Heart right ventricle (tissue), 16 donors: ENCODE results near the gene ACADM. TPM values are rescaled to one million over a fixed set of nuclear protein-coding genes. Genes with fewer than 3 reads are reported as not detected.

Source experiments
- ATAC-seq, 8 donors: fragments of 200-7000 bp; cut with Tn5 transposase; one replicate each; pipeline ENCODE4 v1.9.1; 2020; ENCODE audit warnings: mild to moderate bottlenecking in 8 of 8, moderate library complexity in 8 of 8, moderate number of reproducible peaks in 1 of 8
- DNase-seq, 2 donors: peaks; one replicate each; pipeline ENCODE4 v3.0.0-alpha.2; 2020
- H3K27ac ChIP-seq, 10 donors: fragments of 200-600 bp; sonication (generic) in 2 of 10; one replicate each; pipeline versions ENCODE4 v1.5.0 to v1.8.0; 2020 to 2022; ENCODE audit warnings: mild to moderate bottlenecking in 3 of 10
- H3K27me3 ChIP-seq, 7 donors: fragments of 200-600 bp; one replicate each; pipeline ENCODE4 v1.8.0; 2021 to 2022; ENCODE audit warnings: mild to moderate bottlenecking in 2 of 7
- H3K36me3 ChIP-seq, 9 donors: fragments of 200-600 bp; sonication (generic) in 1 of 9; one replicate each; pipeline versions ENCODE4 v1.5.0 to v1.8.0; 2020 to 2022; ENCODE audit warnings: mild to moderate bottlenecking in 2 of 9
- H3K4me1 ChIP-seq, 9 donors: fragments of 200-600 bp; sonication (generic) in 1 of 9; one replicate each; pipeline versions ENCODE4 v1.5.0 to v1.8.0; 2020 to 2022; ENCODE audit warnings: mild to moderate bottlenecking in 4 of 9
- H3K4me3 ChIP-seq, 10 donors: fragments of 200-600 bp; sonication (generic) in 2 of 10; one replicate each; pipeline versions ENCODE4 v1.5.0 to v1.8.0; 2020 to 2022; ENCODE audit warnings: mild to moderate bottlenecking in 7 of 10, moderate library complexity in 2 of 10
- H3K9me3 ChIP-seq, 11 donors: fragments of 200-600 bp in 10 of 11; sonication (generic) in 2 of 11; one replicate each; pipeline versions ENCODE4 v1.5.0 to v1.8.0; 2013 to 2022; ENCODE audit warnings: mild to moderate bottlenecking in 2 of 11, control low read depth in 1 of 11, moderate library complexity in 1 of 11
- WGBS, 2 donors: extraction: QIAGEN DNeasy Blood & Tissue Kit; methylation state at CpG; one replicate each; pipeline ENCODE4 v1.1.7; 2013; ENCODE audit warnings: inconsistent platforms in 1 of 2; 5-methylcytosine and 5-hydroxymethylcytosine counted together
- intact Hi-C, 10 donors: fragments of 100-400 bp; cut with DNase I; formaldehyde crosslinking; loops; one replicate each; pipeline versions ENCODE4 v1.11.1 to v1.14.2; 2022
- polyA plus RNA-seq, 2 donors: library from polyadenylated mRNA; stranded (reverse); fragments of 200-250 nt; gene quantifications; one replicate each; pipeline ENCODE4 v1.2.3, GENCODE V29; 2013
- total RNA-seq, 10 donors: library from RNA; stranded (reverse); fragmentation: NEBNext Ultra II Directional in 3 of 10; extraction: Animal tissue kit (Norgen Biotek cat#: 25700) in 3 of 10; gene quantifications; one replicate each; pipeline versions ENCODE4 v1.2.1 to v1.2.4, GENCODE V29; 2021 to 2023
- TF ChIP-seq, protein P1 (sequence below), 9 donors: fragments of 200-600 bp; sonication (generic) in 2 of 9; IDR thresholded peaks; one replicate each; pipeline versions ENCODE4 v1.5.0 to v1.8.0; 2021 to 2022; ENCODE audit warnings: antibody characterized with exemption in 9 of 9, mild to moderate bottlenecking in 5 of 9, moderate library complexity in 1 of 9
- donor health status: Arrhythmogenic right ventricular cardiomyopathy.
- donor health status: ischemic (EF 13 %, LVEDD 7.1; RV severe dilation, severe dysfunction).
- donor health status: healthy with polysubstance abuse.
- donor health status: DM: no; HTN: yes; CAD: no.
- donor health status: DM: no; HTN: no; CAD: no.
- donor health status: ischemic (EF 25% LVEDD 6.9; RV normal size, moderate dysfunction).
- donor health status: ischemic (EF 25% LVEDD 5.7; RV mildly dilated, moderate dysfunction).
- donor health status: healthy.
- donor health status: DM: yes; HTN: yes; CAD: no.
- donor health status: Ischemic cardiomyopathy.
- donor health status: ischemic (EF 35%, LVEDD 5.7; RV mildly dilated, moderate dysfunction).
- donor health status: nonischemic (EF 11% LVEDD 7.7; RV severe dilation, severe dysfunction).
- donor health status: DM: yes; HTN: yes; CAD: no.
- donor health status: PGD.
- donor health status: ischemic (EF 29% LVEDD 5.4; RV normal size, mild dysfunction).
- donor health status: nonischemic (EF 23%, LVEDD 6.1; RV moderate dilation, normal function).

ACADM gene
- total and polyA plus RNA-seq, 12 donors, result 39.3 to 425 (median 339) TPM

GRCh38 chr1:75725266-75725665 lies 757 bp downstream of the ACADM start:
- Histone ChIP-seq H3K27me3 (no peaks in the 10 kb centered on the region), H3K27ac (peak overlapping the region; percentile 80 to 96 (median 92)), H3K4me3 (peak overlapping the region; percentile 66 to 93 (median 72)), H3K9me3 (no peaks in the 10 kb centered on the region), H3K36me3 (no peaks in the 10 kb centered on the region), H3K4me1 (peaks cover 0 to 35% (median 28%) of the 10 kb centered on the region in 9 donors)
- ATAC-seq (no peak), DNase-seq (no peak)
- 3 to 9% methylated on average over 1 of the region's 1 CpG for whole genome bisulfite sequencing, 2 donors
- intact Hi-C loops, result loop anchor here in 6 of 10 donors (2.0 to 10.0 kb wide), 3 partner anchors 60 to 62 kb away; partner anchors contain the start of gene RABGGTB (in 6 of the 6)
- TF ChIP-seq, protein P1, sequence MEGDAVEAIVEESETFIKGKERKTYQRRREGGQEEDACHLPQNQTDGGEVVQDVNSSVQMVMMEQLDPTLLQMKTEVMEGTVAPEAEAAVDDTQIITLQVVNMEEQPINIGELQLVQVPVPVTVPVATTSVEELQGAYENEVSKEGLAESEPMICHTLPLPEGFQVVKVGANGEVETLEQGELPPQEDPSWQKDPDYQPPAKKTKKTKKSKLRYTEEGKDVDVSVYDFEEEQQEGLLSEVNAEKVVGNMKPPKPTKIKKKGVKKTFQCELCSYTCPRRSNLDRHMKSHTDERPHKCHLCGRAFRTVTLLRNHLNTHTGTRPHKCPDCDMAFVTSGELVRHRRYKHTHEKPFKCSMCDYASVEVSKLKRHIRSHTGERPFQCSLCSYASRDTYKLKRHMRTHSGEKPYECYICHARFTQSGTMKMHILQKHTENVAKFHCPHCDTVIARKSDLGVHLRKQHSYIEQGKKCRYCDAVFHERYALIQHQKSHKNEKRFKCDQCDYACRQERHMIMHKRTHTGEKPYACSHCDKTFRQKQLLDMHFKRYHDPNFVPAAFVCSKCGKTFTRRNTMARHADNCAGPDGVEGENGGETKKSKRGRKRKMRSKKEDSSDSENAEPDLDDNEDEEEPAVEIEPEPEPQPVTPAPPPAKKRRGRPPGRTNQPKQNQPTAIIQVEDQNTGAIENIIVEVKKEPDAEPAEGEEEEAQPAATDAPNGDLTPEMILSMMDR (IDR thresholded peaks at IDR 0.05), result no peak

GRCh38 chr1:75725861-75726361 lies 1.4 kb downstream of the ACADM start:
- H3K27ac ChIP-seq, result peak overlapping the region in 7 of 10 donors; percentile 88 to 96 (median 91)
- peaks cover 0 to 3% (median 0%) of the 10 kb centered on the region in 9 donors for H3K36me3 ChIP-seq
- 53 to 57% methylated on average over 11 of the region's 11 CpGs for WGBS, 2 donors
- DNase-seq (no peak), ATAC-seq (no peak)
- intact Hi-C loops, result loop anchor here in 6 of 10 donors (2.0 to 10.0 kb wide), 3 partner anchors 59 to 61 kb away; partner anchors contain the start of gene RABGGTB (in 6 of the 6)
- H3K27me3 ChIP-seq, result no peaks in the 10 kb centered on the region
- no peaks in the 10 kb centered on the region for H3K9me3 ChIP-seq
- TF ChIP-seq, protein P1 (IDR thresholded peaks at IDR 0.05), result no peak
- peak overlapping the region in 9 of 10 donors; percentile 66 to 93 (median 73) for H3K4me3 ChIP-seq
- H3K4me1 ChIP-seq, result peaks cover 0 to 35% (median 28%) of the 10 kb centered on the region in 9 donors

- H3K4me1 ChIP-seq, result peaks cover 0 to 35% (median 28%) of the 10 kb centered on the region in 9 donors
- ATAC-seq, result no peak
- intact Hi-C loops, result loop anchor here in 4 of 10 donors (5.0 to 10.0 kb wide), 2 partner anchors 57 to 60 kb away; partner anchors contain the start of gene RABGGTB (in 4 of the 4)
- H3K36me3 ChIP-seq, result peaks cover 0 to 16% (median under 1%) of the 10 kb centered on the region in 9 donors
- WGBS, 2 donors, result 64 to 68% methylated on average over 3 of the region's 3 CpGs
- no peaks in the 10 kb centered on the region for H3K9me3 ChIP-seq
- no peak for DNase-seq
- H3K27me3 ChIP-seq, result no peaks in the 10 kb centered on the region
- TF ChIP-seq, protein P1 (IDR thresholded peaks at IDR 0.05), result no peak
- no peak overlapping the region for H3K4me3 ChIP-seq
- no peak overlapping the region for H3K27ac ChIP-seq
Observed at GRCh38 chr1:75727571-75727970, 3.1 kb downstream of the ACADM start.

GRCh38 chr1:75730432-75730831 lies 5.9 kb downstream of the ACADM start:
- 50% methylated on average over 2 of the region's 2 CpGs for WGBS, 2 donors
- TF ChIP-seq, protein P1 (IDR thresholded peaks at IDR 0.05), result no peak
- no peak for ATAC-seq

More at GRCh38 chr1:75730432-75730831, 5.9 kb downstream of the ACADM start:
- Histone ChIP-seq H3K4me1 (peaks cover 0 to 26% (median 23%) of the 10 kb centered on the region in 9 donors), H3K27me3 (no peaks in the 10 kb centered on the region), H3K9me3 (no peaks in the 10 kb centered on the region), H3K36me3 (peaks cover 0 to 45% (median 22%) of the 10 kb centered on the region in 9 donors), H3K4me3 (no peak overlapping the region), H3K27ac (no peak overlapping the region)
- intact Hi-C loops, result loop anchor here in 1 of 10 donors (10.0 kb wide), 1 partner anchor 54 kb away; the partner anchor contains the start of gene RABGGTB
- no peak for DNase-seq
